Naive thymus-derived CD4-positive, alpha-beta T cell (primary cell): ENCODE measurements around the gene BRCA2. TPM values are rescaled to one million over a fixed set of nuclear protein-coding genes. Genes with fewer than 3 reads are reported as not detected.
A peak's percentile ranks its signal among the peaks of the same experiment; 100 is the strongest.

Source experiments
- ATAC-seq: fragments of 150-1000 bp; cut with Tn5 transposase; 2 replicates; pipeline ENCODE4 v1.10.0; 2021; ENCODE audit warnings: mild to moderate bottlenecking, moderate library complexity
- CTCF ChIA-PET: fragments of 350-600 bp; sonication (Branson Sonifier 250); formaldehyde crosslinking; loops from one replicate; lab custom pipeline; 2021; ENCODE audit warnings: antibody characterized with exemption; lab: Charles Lee
- POLR2A ChIA-PET: fragments of 350-600 bp; sonication (Branson Sonifier 250); formaldehyde crosslinking; loops from one replicate; lab custom pipeline; 2021; ENCODE audit warnings: antibody characterized with exemption, inconsistent platforms; lab: Charles Lee
- DNase-seq, 9 donors: peaks; one replicate each; pipeline versions ENCODE4 v3.0.0 to v3.0.0-alpha.2; 2020 to 2022; ENCODE audit warnings: mixed read lengths in 1 of 9
- H3K27ac ChIP-seq: one replicate; pipeline ENCODE4 v1.7.0; 2013; ENCODE audit warnings: mild to moderate bottlenecking, low read depth, low read length, moderate library complexity
- H3K27me3 ChIP-seq, 2 donors: one replicate each; pipeline ENCODE4 v1.7.0; 2013; ENCODE audit warnings: low read length in 2 of 2, mild to moderate bottlenecking in 2 of 2, moderate library complexity in 2 of 2; ENCODE audit not compliant: control insufficient read depth in 2 of 2, insufficient read depth in 2 of 2
- H3K36me3 ChIP-seq, 3 experiments: 1 replicate in 2 of 3; 2 replicates in 1 of 3; pipeline ENCODE4 v1.7.0; 2013; ENCODE audit warnings: low read length in 3 of 3, mild to moderate bottlenecking in 3 of 3, moderate library complexity in 1 of 3; ENCODE audit not compliant: insufficient read depth in 3 of 3, control insufficient read depth in 2 of 3
- H3K4me1 ChIP-seq, 2 donors: one replicate each; pipeline ENCODE4 v1.7.0; 2013; ENCODE audit warnings: low read length in 2 of 2, mild to moderate bottlenecking in 2 of 2, moderate library complexity in 1 of 2; ENCODE audit not compliant: control insufficient read depth in 2 of 2, insufficient read depth in 2 of 2
- H3K4me3 ChIP-seq: 2 replicates; pipeline ENCODE4 v1.7.0; 2013; ENCODE audit warnings: mild to moderate bottlenecking, low read length
- H3K9me3 ChIP-seq, 3 experiments: 1 replicate in 2 of 3; 2 replicates in 1 of 3; pipeline ENCODE4 v1.7.0; 2013; ENCODE audit warnings: low read length in 3 of 3; ENCODE audit not compliant: control insufficient read depth in 2 of 3
- H3K27ac Mint-ChIP-seq, 9 donors: one replicate each; pipeline ENCODE4 v1.8.0; 2020 to 2022; ENCODE audit warnings: mixed read lengths in 9 of 9, mild to moderate bottlenecking in 8 of 9, moderate library complexity in 5 of 9, inconsistent platforms in 2 of 9
- H3K27me3 Mint-ChIP-seq, 5 donors: one replicate each; pipeline ENCODE4 v1.8.0; 2021 to 2022; ENCODE audit warnings: mixed read lengths in 5 of 5, mild to moderate bottlenecking in 1 of 5
- H3K36me3 Mint-ChIP-seq, 5 donors: one replicate each; pipeline ENCODE4 v1.8.0; 2020 to 2022; ENCODE audit warnings: mixed read lengths in 5 of 5, mild to moderate bottlenecking in 3 of 5, inconsistent platforms in 1 of 5
- H3K4me1 Mint-ChIP-seq, 7 donors: one replicate each; pipeline ENCODE4 v1.8.0; 2020 to 2022; ENCODE audit warnings: mixed read lengths in 7 of 7, mild to moderate bottlenecking in 3 of 7, inconsistent platforms in 1 of 7
- H3K4me3 Mint-ChIP-seq, 10 donors: one replicate each; pipeline ENCODE4 v1.8.0; 2020 to 2022; ENCODE audit warnings: mild to moderate bottlenecking in 10 of 10, mixed read lengths in 10 of 10, moderate library complexity in 6 of 10, inconsistent platforms in 2 of 10
- H3K9me3 Mint-ChIP-seq, 11 donors: one replicate each; pipeline ENCODE4 v1.8.0; 2020 to 2022; ENCODE audit warnings: mixed read lengths in 11 of 11, mild to moderate bottlenecking in 4 of 11, inconsistent platforms in 1 of 11, moderate library complexity in 1 of 11
- intact Hi-C, 2 donors: fragments of 100-400 bp; cut with micrococcal nuclease; formaldehyde crosslinking; loops; one replicate each; pipeline ENCODE4 v1.15.1; 2023
- polyA plus RNA-seq, 2 donors: library from polyadenylated mRNA; unstranded; fragments of 300-500 nt; fragmentation: Illumina TruSeq; gene quantifications; one replicate each; pipeline ENCODE4 v1.2.3, GENCODE V29; 2021
- total RNA-seq, 6 experiments: library from RNA in 5 of 6; stranded (reverse) in 5 of 6; gene quantifications; 1 replicate in 5 of 6; 2 replicates in 1 of 6; pipeline ENCODE4 v1.2.3 and lab custom pipeline; 2021 to 2026

BRCA2 gene
- total and polyA plus RNA-seq, 7 experiments from 2014 or later = 1.1 to 19.9 (median 3.3) TPM

- Histone ChIP-seq H3K4me3 (no peak overlapping the region), H3K27ac (no peak overlapping the region), H3K4me1 (no peaks in the 10 kb centered on the region), H3K9me3 (no peaks in the 10 kb centered on the region), H3K36me3 (peaks cover 0 to 13% (median 3%) of the 10 kb centered on the region in 3 experiments), H3K27me3 (no peaks in the 10 kb centered on the region)
- Mint-ChIP-seq H3K9me3 (no peaks in the 10 kb centered on the region), H3K27ac (peak overlapping the region in 6 of 9 donors; percentile 44 to 93 (median 60)), H3K4me1 (peaks cover 18 to 43% (median 24%) of the 10 kb centered on the region in 7 donors), H3K4me3 (peak overlapping the region in 2 of 10 donors; percentile 16 to 53), H3K36me3 (peaks cover 3 to 44% (median 29%) of the 10 kb centered on the region in 5 donors), H3K27me3 (no peaks in the 10 kb centered on the region)
- ChIA-PET POLR2A (interaction anchor here (2.3 kb wide), 1 partner anchor 19 kb away, joined by 9 read pairs; the partner anchor contains the start of gene N4BP2L1), CTCF (no interaction called here)
- ATAC-seq (no peak), DNase-seq (no peak)
- intact Hi-C loops = no loop called here
These were observed 93.6 kb downstream of the BRCA2 start for GRCh38 chr13:32409001-32409313.

- ChIA-PET POLR2A (no interaction called here), CTCF (no interaction called here)
- peaks cover 0 to 13% (median 0%) of the 10 kb centered on the region in 3 experiments for H3K36me3 ChIP-seq
- Mint-ChIP-seq H3K4me3 (no peak overlapping the region), H3K4me1 (peaks cover 18 to 43% (median 24%) of the 10 kb centered on the region in 7 donors), H3K9me3 (no peaks in the 10 kb centered on the region), H3K36me3 (peaks cover 3 to 42% (median 25%) of the 10 kb centered on the region in 5 donors), H3K27ac (peak overlapping the region in 3 of 9 donors; percentile 32 to 66 (median 52)), H3K27me3 (no peaks in the 10 kb centered on the region)
- no peaks in the 10 kb centered on the region for H3K4me1 ChIP-seq
- DNase-seq (no peak), ATAC-seq (no peak)
- no peaks in the 10 kb centered on the region for H3K9me3 ChIP-seq
- H3K27ac ChIP-seq = no peak overlapping the region
- intact Hi-C loops = loop anchor here in 1 of 2 donors (2.0 kb wide), 1 partner anchor 21 kb away; no protein-coding TSS in a partner anchor
- no peak overlapping the region for H3K4me3 ChIP-seq
- H3K27me3 ChIP-seq = no peaks in the 10 kb centered on the region
These were observed 94.5 kb downstream of the BRCA2 start for GRCh38 chr13:32409561-32410421.

GRCh38 chr13:32413284-32413683 is 98.0 kb downstream of the BRCA2 start:
- Histone ChIP-seq H3K9me3 (no peaks in the 10 kb centered on the region), H3K4me1 (no peaks in the 10 kb centered on the region), H3K36me3 (no peaks in the 10 kb centered on the region), H3K27ac (no peak overlapping the region), H3K27me3 (no peaks in the 10 kb centered on the region), H3K4me3 (no peak overlapping the region)
- no peak for DNase-seq
- CTCF ChIA-PET = interaction anchor here (0.6 kb wide), 1 partner anchor 340 kb away, joined by 3 read pairs; no protein-coding TSS in a partner anchor
- POLR2A ChIA-PET = no interaction called here
- peaks cover 23 to 41% (median 32%) of the 10 kb centered on the region in 7 donors for H3K4me1 Mint-ChIP-seq
- peak overlapping the region in 1 of 9 donors; percentile 13 for H3K27ac Mint-ChIP-seq
- H3K9me3 Mint-ChIP-seq = peaks cover 0 to 4% (median 0%) of the 10 kb centered on the region in 11 donors
- no peak for ATAC-seq
- intact Hi-C loops = no loop called here
- no peaks in the 10 kb centered on the region for H3K27me3 Mint-ChIP-seq
- H3K36me3 Mint-ChIP-seq = peaks cover 0 to 33% (median 21%) of the 10 kb centered on the region in 5 donors
- H3K4me3 Mint-ChIP-seq = no peak overlapping the region

GRCh38 chr13:32414580-32414979 is 99.3 kb downstream of the BRCA2 start:
- no peaks in the 10 kb centered on the region for H3K27me3 ChIP-seq
- no peak overlapping the region for H3K4me3 ChIP-seq
- POLR2A ChIA-PET = no interaction called here
- DNase-seq (no peak), ATAC-seq (no peak)
- Mint-ChIP-seq H3K27me3 (no peaks in the 10 kb centered on the region), H3K27ac (peak overlapping the region in 1 of 9 donors; percentile 28), H3K4me1 (peaks cover 10 to 34% (median 20%) of the 10 kb centered on the region in 7 donors), H3K4me3 (no peak overlapping the region), H3K9me3 (peaks cover 0 to 8% (median 4%) of the 10 kb centered on the region in 11 donors), H3K36me3 (peaks cover 1 to 38% (median 26%) of the 10 kb centered on the region in 5 donors)
- no peak overlapping the region for H3K27ac ChIP-seq
- CTCF ChIA-PET = interaction anchor here (0.6 to 0.7 kb wide), 2 partner anchors 23 to 89 kb away, joined by 3 to 5 read pairs; no protein-coding TSS in a partner anchor
- no peaks in the 10 kb centered on the region for H3K4me1 ChIP-seq
- peaks cover 0 to under 1% (median 0%) of the 10 kb centered on the region in 3 experiments for H3K9me3 ChIP-seq
- peaks cover 0 to 1% (median 0%) of the 10 kb centered on the region in 3 experiments for H3K36me3 ChIP-seq
- intact Hi-C loops = no loop called here

- H3K4me3 Mint-ChIP-seq = no peak overlapping the region
- Histone ChIP-seq H3K36me3 (peaks cover 0 to 5% (median 0%) of the 10 kb centered on the region in 3 experiments), H3K9me3 (peaks cover 0 to 5% (median 0%) of the 10 kb centered on the region in 3 experiments), H3K27me3 (no peaks in the 10 kb centered on the region), H3K4me1 (no peaks in the 10 kb centered on the region), H3K27ac (no peak overlapping the region), H3K4me3 (no peak overlapping the region)
- peaks cover 7 to 30% (median 16%) of the 10 kb centered on the region in 7 donors for H3K4me1 Mint-ChIP-seq
- H3K36me3 Mint-ChIP-seq = peaks cover 4 to 39% (median 27%) of the 10 kb centered on the region in 5 donors
- intact Hi-C loops = no loop called here
- H3K27me3 Mint-ChIP-seq = no peaks in the 10 kb centered on the region
- ChIA-PET POLR2A (no interaction called here), CTCF (interaction anchor here (0.6 to 0.7 kb wide), 2 partner anchors 24 to 88 kb away, joined by 3 to 5 read pairs; no protein-coding TSS in a partner anchor)
- H3K27ac Mint-ChIP-seq = peak overlapping the region in 1 of 9 donors; percentile 28
- DNase-seq = no peak
- peaks cover 0 to 12% (median 4%) of the 10 kb centered on the region in 11 donors for H3K9me3 Mint-ChIP-seq
- ATAC-seq = peak; percentile 66
These were observed 99.7 kb downstream of the BRCA2 start for GRCh38 chr13:32415019-32415418.

GRCh38 chr13:32417995-32418394 is 102.7 kb downstream of the BRCA2 start:
- peaks cover 0 to 7% (median 0%) of the 10 kb centered on the region in 3 experiments for H3K9me3 ChIP-seq
- ChIA-PET CTCF (no interaction called here), POLR2A (no interaction called here)
- H3K36me3 ChIP-seq = peaks cover 0 to 9% (median 0%) of the 10 kb centered on the region in 3 experiments
- Mint-ChIP-seq H3K36me3 (peaks cover 8 to 62% (median 41%) of the 10 kb centered on the region in 5 donors), H3K4me3 (no peak overlapping the region), H3K9me3 (peaks cover 0 to 20% (median 4%) of the 10 kb centered on the region in 11 donors), H3K4me1 (peaks cover 5 to 31% (median 18%) of the 10 kb centered on the region in 7 donors), H3K27ac (peak overlapping the region in 1 of 9 donors; percentile 33), H3K27me3 (no peaks in the 10 kb centered on the region)
- H3K27ac ChIP-seq = no peak overlapping the region
- H3K4me1 ChIP-seq = no peaks in the 10 kb centered on the region
- ATAC-seq (no peak), DNase-seq (no peak)
- intact Hi-C loops = no loop called here
- H3K27me3 ChIP-seq = no peaks in the 10 kb centered on the region
- H3K4me3 ChIP-seq = no peak overlapping the region
